ENCODE data around the gene GLRX2.

DNA sequence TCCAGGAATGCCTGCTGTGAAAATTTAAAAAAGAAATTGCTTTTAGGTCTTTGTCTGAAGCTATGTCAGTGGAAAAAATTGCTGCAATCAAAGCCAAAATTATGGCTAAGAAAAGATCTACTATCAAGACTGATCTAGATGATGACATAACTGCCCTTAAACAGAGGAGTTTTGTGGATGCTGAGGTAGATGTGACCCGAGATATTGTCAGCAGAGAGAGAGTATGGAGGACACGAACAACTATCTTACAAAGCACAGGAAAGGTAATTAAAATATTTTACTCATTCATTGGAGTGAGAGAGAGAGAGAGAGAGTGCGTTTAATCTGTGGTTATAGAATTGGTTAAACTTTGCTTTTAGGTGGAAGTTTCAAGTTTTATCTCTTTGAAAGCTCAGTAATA is 36.6 kb upstream of the GLRX2 start:
- TF ChIP-seq, protein P1, sequence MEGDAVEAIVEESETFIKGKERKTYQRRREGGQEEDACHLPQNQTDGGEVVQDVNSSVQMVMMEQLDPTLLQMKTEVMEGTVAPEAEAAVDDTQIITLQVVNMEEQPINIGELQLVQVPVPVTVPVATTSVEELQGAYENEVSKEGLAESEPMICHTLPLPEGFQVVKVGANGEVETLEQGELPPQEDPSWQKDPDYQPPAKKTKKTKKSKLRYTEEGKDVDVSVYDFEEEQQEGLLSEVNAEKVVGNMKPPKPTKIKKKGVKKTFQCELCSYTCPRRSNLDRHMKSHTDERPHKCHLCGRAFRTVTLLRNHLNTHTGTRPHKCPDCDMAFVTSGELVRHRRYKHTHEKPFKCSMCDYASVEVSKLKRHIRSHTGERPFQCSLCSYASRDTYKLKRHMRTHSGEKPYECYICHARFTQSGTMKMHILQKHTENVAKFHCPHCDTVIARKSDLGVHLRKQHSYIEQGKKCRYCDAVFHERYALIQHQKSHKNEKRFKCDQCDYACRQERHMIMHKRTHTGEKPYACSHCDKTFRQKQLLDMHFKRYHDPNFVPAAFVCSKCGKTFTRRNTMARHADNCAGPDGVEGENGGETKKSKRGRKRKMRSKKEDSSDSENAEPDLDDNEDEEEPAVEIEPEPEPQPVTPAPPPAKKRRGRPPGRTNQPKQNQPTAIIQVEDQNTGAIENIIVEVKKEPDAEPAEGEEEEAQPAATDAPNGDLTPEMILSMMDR (IDR thresholded peaks at IDR 0.05) = no peak
- TF ChIP-seq POLR2A (IDR thresholded peaks at IDR 0.05) = no peak
